CD14-positive monocyte (primary cell): ENCODE data around the gene PLCD3. TPM values are rescaled to one million over a fixed set of nuclear protein-coding genes. Genes with fewer than 3 reads are reported as not detected.
A peak's percentile ranks its signal among the peaks of the same experiment; 100 is the strongest.

Experiments
- DNase-seq, 3 donors: peaks; one replicate each; pipeline ENCODE4 v3.0.0-alpha.2; 2011 to 2022
- H2AFZ ChIP-seq: 2 replicates; pipeline ENCODE4 v1.6.0; 2012; ENCODE audit warnings: mild to moderate bottlenecking, low read depth, low read length, inconsistent platforms; ENCODE audit not compliant: insufficient read depth, poor library complexity, severe bottlenecking
- H3K27ac ChIP-seq, 2 donors: 1 replicate in 1 of 2; 2 replicates in 1 of 2; pipeline ENCODE4 v1.5.1; 2012 to 2013; ENCODE audit warnings: low read length in 2 of 2, control low read depth in 1 of 2, inconsistent platforms in 1 of 2, low read depth in 1 of 2, mild to moderate bottlenecking in 1 of 2
- H3K27me3 ChIP-seq, 2 donors: one replicate each; pipeline versions ENCODE4 v1.6.0 to v1.6.1; 2011 to 2013; ENCODE audit warnings: low read length in 2 of 2; ENCODE audit not compliant: control insufficient read depth in 2 of 2, insufficient read depth in 2 of 2
- H3K36me3 ChIP-seq, 2 donors: replicated peaks in 1 of 2; 1 replicate in 1 of 2; 2 replicates in 1 of 2; pipeline versions ENCODE4 v1.5.1 to v1.6.1; 2012 to 2013; ENCODE audit warnings: low read length in 2 of 2, control low read depth in 1 of 2, inconsistent platforms in 1 of 2, mild to moderate bottlenecking in 1 of 2; ENCODE audit not compliant: insufficient read depth in 2 of 2, control insufficient read depth in 1 of 2
- H3K4me1 ChIP-seq, 2 donors: 1 replicate in 1 of 2; 2 replicates in 1 of 2; pipeline versions ENCODE4 v1.5.1 to v1.6.1; 2012 to 2013; ENCODE audit warnings: low read length in 2 of 2, control low read depth in 1 of 2, inconsistent platforms in 1 of 2, mild to moderate bottlenecking in 1 of 2, moderate library complexity in 1 of 2; ENCODE audit not compliant: insufficient read depth in 2 of 2, control insufficient read depth in 1 of 2
- H3K4me2 ChIP-seq: replicated peaks from 2 replicates; pipeline ENCODE3; 2012; ENCODE audit warnings: low read length, moderate library complexity, mild to moderate bottlenecking; ENCODE audit not compliant: poor library complexity, severe bottlenecking; ENCODE audit errors: extremely low read depth
- H3K4me3 ChIP-seq, 3 experiments: fragments of 200-600 bp in 1 of 3; sonication (generic) in 1 of 3; replicated peaks in 1 of 3; 1 replicate in 2 of 3; 2 replicates in 1 of 3; pipeline ENCODE4 v1.5.1; 2011 to 2013; ENCODE audit warnings: low read length in 3 of 3, mild to moderate bottlenecking in 3 of 3, control low read depth in 2 of 3, low read depth in 2 of 3, inconsistent platforms in 1 of 3, moderate library complexity in 1 of 3
- H3K79me2 ChIP-seq: 2 replicates; pipeline ENCODE4 v1.6.0; 2012; ENCODE audit warnings: mild to moderate bottlenecking, control low read depth, inconsistent platforms, low read length, moderate library complexity; ENCODE audit not compliant: insufficient read depth
- H3K9ac ChIP-seq: 2 replicates; pipeline ENCODE4 v1.6.0; 2017; ENCODE audit warnings: low read length, mild to moderate bottlenecking; ENCODE audit not compliant: insufficient read depth, poor library complexity, severe bottlenecking
- H3K9me3 ChIP-seq, 2 donors: replicated peaks in 1 of 2; 1 replicate in 1 of 2; 2 replicates in 1 of 2; pipeline versions ENCODE4 v1.5.1 to v1.6.1; 2012 to 2013; ENCODE audit warnings: low read length in 2 of 2, control low read depth in 1 of 2; ENCODE audit not compliant: control insufficient read depth in 1 of 2, insufficient read depth in 1 of 2
- H4K20me1 ChIP-seq: 2 replicates; pipeline ENCODE4 v1.6.0; 2012; ENCODE audit warnings: mild to moderate bottlenecking, low read length, control low read depth, moderate library complexity; ENCODE audit not compliant: insufficient read depth
- H3K27ac Mint-ChIP-seq, 7 donors: one replicate each; pipeline ENCODE4 v1.8.0; 2020; ENCODE audit warnings: mild to moderate bottlenecking in 7 of 7, mixed read lengths in 7 of 7, moderate library complexity in 6 of 7, inconsistent platforms in 2 of 7
- H3K27me3 Mint-ChIP-seq, 3 donors: one replicate each; pipeline ENCODE4 v1.8.0; 2021 to 2022; ENCODE audit warnings: low read depth in 3 of 3, mild to moderate bottlenecking in 3 of 3, mixed read lengths in 3 of 3, moderate library complexity in 3 of 3, inconsistent platforms in 1 of 3
- H3K36me3 Mint-ChIP-seq, 2 donors: one replicate each; pipeline ENCODE4 v1.8.0; 2020; ENCODE audit warnings: mixed read lengths in 2 of 2, inconsistent platforms in 1 of 2, mild to moderate bottlenecking in 1 of 2
- H3K4me1 Mint-ChIP-seq: one replicate; pipeline ENCODE4 v1.8.0; 2020; ENCODE audit warnings: mild to moderate bottlenecking, mixed read lengths
- H3K4me3 Mint-ChIP-seq, 2 donors: one replicate each; pipeline ENCODE4 v1.8.0; 2020; ENCODE audit warnings: mild to moderate bottlenecking in 2 of 2, mixed read lengths in 2 of 2, moderate library complexity in 1 of 2
- H3K9me3 Mint-ChIP-seq, 7 donors: one replicate each; pipeline ENCODE4 v1.8.0; 2020 to 2022; ENCODE audit warnings: mixed read lengths in 7 of 7, mild to moderate bottlenecking in 6 of 7, moderate library complexity in 6 of 7, inconsistent platforms in 2 of 7
- WGBS: methylation state at CpG from one replicate; pipeline ENCODE4 v1.1.5; 2013; ENCODE audit warnings: missing lambda C conversion rate; ENCODE audit not compliant: insufficient coverage; 5-methylcytosine and 5-hydroxymethylcytosine counted together
- intact Hi-C, 2 donors: fragments of 100-400 bp; cut with micrococcal nuclease; formaldehyde crosslinking; loops; one replicate each; pipeline versions ENCODE4 v1.15.0 to v1.15.1; 2023
- polyA plus RNA-seq, 3 donors: library from polyadenylated mRNA; depleted of rRNA in 1 of 3; unstranded in 2 of 3; stranded (reverse) in 1 of 3; fragments of 300-500 nt in 2 of 3; fragments of >200 nt in 1 of 3; fragmentation: Illumina TruSeq in 2 of 3; gene quantifications; 1 replicate in 2 of 3; 2 replicates in 1 of 3; pipeline ENCODE4 v1.2.3, GENCODE V29; 2012 to 2021
- TF ChIP-seq, protein P1 (sequence below): fragments of 200-600 bp; IDR thresholded peaks from one replicate; pipeline ENCODE4 v1.8.0; 2022; ENCODE audit warnings: antibody characterized with exemption, mild to moderate bottlenecking

Gene PLCD3
- polyA plus RNA-seq, 3 donors: 0.97 to 25.8 (median 2.5) TPM

DNA sequence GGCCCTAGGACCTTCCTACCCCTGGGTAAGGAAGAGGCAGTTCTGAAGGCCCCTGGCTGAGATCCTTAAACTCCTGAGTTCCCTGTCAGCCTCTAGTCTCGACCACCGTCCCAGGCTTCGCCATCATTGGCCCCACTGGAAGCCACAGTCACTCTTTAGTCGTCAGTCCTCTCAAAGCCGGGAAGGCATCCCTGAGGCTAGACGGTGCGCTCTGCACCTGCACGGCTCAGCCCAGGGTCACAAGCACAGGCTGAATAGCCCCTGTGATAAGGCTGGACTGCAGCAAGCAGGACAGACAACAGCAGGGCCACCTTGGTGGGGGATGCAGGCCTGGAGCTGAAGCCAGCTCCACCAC lies 12.7 kb upstream of the PLCD3 start:
- H3K36me3 ChIP-seq: no peaks in the 10 kb centered on the region
- peak overlapping the region; percentile 95 for H2AFZ ChIP-seq
- H3K9me3 ChIP-seq: no peaks in the 10 kb centered on the region
- H3K27me3 ChIP-seq: no peaks in the 10 kb centered on the region
- TF ChIP-seq, protein P1, sequence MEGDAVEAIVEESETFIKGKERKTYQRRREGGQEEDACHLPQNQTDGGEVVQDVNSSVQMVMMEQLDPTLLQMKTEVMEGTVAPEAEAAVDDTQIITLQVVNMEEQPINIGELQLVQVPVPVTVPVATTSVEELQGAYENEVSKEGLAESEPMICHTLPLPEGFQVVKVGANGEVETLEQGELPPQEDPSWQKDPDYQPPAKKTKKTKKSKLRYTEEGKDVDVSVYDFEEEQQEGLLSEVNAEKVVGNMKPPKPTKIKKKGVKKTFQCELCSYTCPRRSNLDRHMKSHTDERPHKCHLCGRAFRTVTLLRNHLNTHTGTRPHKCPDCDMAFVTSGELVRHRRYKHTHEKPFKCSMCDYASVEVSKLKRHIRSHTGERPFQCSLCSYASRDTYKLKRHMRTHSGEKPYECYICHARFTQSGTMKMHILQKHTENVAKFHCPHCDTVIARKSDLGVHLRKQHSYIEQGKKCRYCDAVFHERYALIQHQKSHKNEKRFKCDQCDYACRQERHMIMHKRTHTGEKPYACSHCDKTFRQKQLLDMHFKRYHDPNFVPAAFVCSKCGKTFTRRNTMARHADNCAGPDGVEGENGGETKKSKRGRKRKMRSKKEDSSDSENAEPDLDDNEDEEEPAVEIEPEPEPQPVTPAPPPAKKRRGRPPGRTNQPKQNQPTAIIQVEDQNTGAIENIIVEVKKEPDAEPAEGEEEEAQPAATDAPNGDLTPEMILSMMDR: no peak
- H3K4me1 ChIP-seq: peaks cover 36 to 50% of the 10 kb centered on the region in 2 donors
- H3K27ac Mint-ChIP-seq: peak overlapping the region in 1 of 7 donors; percentile 52
- peaks cover 21% of the 10 kb centered on the region for H3K79me2 ChIP-seq
- no peaks in the 10 kb centered on the region for H3K36me3 Mint-ChIP-seq
- peak overlapping the region; percentile 72 for H3K9ac ChIP-seq
- 83% methylated on average over 8 of the region's 8 CpGs for WGBS
- no peak for DNase-seq
- peak overlapping the region; percentile 68 to 86 for H3K4me3 Mint-ChIP-seq
- H3K4me3 ChIP-seq: peak overlapping the region in 1 of 3 experiments; percentile 83
- no peaks in the 10 kb centered on the region for H3K9me3 Mint-ChIP-seq
- H3K4me2 ChIP-seq: peak overlapping the region; percentile 93
- intact Hi-C loops: loop anchor here in 1 of 2 donors (10.0 kb wide), 1 partner anchor 170 kb away; the partner anchor contains the start of gene MAP3K14
- peaks cover 15% of the 10 kb centered on the region for H4K20me1 ChIP-seq
- peaks cover 0 to 2% (median 0%) of the 10 kb centered on the region in 3 donors for H3K27me3 Mint-ChIP-seq
- no peak overlapping the region for H3K27ac ChIP-seq
- peaks cover 33% of the 10 kb centered on the region for H3K4me1 Mint-ChIP-seq

DNA sequence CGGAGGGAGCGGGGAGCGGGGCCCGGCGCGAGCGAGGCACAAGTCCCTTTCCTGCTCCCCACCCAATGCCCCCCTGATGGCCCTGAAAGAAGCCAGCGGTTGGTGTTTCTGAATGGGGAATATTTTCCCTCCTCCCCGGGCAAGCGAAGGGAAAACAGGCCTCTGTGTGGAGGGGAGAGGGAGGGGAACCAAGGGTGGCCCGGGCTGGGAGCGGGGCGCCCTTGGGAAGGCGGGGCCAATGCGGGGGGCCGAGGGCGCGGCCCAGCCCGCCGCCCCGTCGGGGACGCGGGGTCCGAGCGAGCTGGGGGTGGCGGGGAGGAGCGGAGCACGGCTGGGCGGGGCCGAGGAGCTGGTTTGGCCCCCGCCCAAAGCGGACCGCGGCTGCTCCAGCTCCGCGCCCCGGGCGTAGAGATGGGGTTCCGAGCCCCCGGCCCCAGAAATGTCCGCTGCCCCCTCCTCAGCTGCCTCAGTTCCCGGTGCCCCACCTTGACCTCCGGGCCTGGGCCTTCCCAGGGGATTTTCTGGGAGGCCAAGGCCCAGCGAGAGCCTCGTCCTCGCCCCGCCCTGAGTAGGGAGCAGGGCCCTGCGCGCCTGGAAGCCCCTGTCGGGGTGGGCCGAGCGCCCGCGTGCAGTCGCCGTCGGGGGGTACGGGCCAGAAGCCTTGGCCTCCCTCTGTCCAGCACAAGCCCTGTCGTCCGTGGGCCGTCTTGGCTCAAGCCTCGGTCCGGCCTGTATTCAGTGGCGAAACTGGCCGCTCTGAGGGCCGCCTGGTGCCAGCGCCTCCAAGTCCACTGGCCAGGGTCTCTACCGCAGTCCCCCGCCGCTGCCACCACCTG lies 12.1 kb upstream of the PLCD3 start:
- Histone ChIP-seq H3K4me2 (peak overlapping the region; percentile 93), H3K9ac (peak overlapping the region; percentile 72), H2AFZ (peak overlapping the region; percentile 95), H3K4me1 (peaks cover 34 to 46% of the 10 kb centered on the region in 2 donors), H4K20me1 (peaks cover 10% of the 10 kb centered on the region), H3K4me3 (peak overlapping the region; percentile 52 to 83 (median 53)), H3K27ac (no peak overlapping the region), H3K27me3 (no peaks in the 10 kb centered on the region), H3K9me3 (no peaks in the 10 kb centered on the region), H3K79me2 (peaks cover 15% of the 10 kb centered on the region), H3K36me3 (peaks cover 0 to 4% of the 10 kb centered on the region in 2 donors)
- Mint-ChIP-seq H3K27ac (peak overlapping the region in 3 of 7 donors; percentile 33 to 66 (median 37)), H3K27me3 (peaks cover 0 to 2% (median 0%) of the 10 kb centered on the region in 3 donors), H3K4me3 (peak overlapping the region; percentile 81 to 86), H3K4me1 (peaks cover 27% of the 10 kb centered on the region), H3K9me3 (no peaks in the 10 kb centered on the region), H3K36me3 (peaks cover 0 to under 1% of the 10 kb centered on the region in 2 donors)
- DNase-seq: peak in 1 of 3 donors; percentile 15
- 25% methylated on average over 59 of the region's 71 CpGs for WGBS
- intact Hi-C loops: loop anchor here in 1 of 2 donors (10.0 kb wide), 1 partner anchor 170 kb away; the partner anchor contains the start of gene MAP3K14
- TF ChIP-seq, protein P1: no peak
